HL-60 (cell line): ENCODE measurements around the gene GPC5.

Experiments
- GABPA ChIP-seq: IDR thresholded peaks from 2 replicates; pipeline ENCODE4 v1.6.1; 2012; ENCODE audit warnings: low read depth
- POLR2AphosphoS5 ChIP-seq: IDR thresholded peaks from 2 replicates; pipeline ENCODE4 v1.6.1; 2012; ENCODE audit warnings: low read depth
- SPI1 ChIP-seq: IDR thresholded peaks from 2 replicates; pipeline ENCODE4 v1.6.1; 2012; ENCODE audit warnings: low read depth, mild to moderate bottlenecking, borderline replicate concordance
- TF ChIP-seq, protein P1 (sequence below): IDR thresholded peaks from one replicate; pipeline ENCODE4 v1.5.1; 2011; ENCODE audit warnings: low read length, control low read depth, inconsistent platforms; ENCODE audit not compliant: insufficient read depth
- TF ChIP-seq, protein P2 (sequence below): IDR thresholded peaks from 2 replicates; pipeline ENCODE4 v1.6.1; 2012; ENCODE audit warnings: low read depth; ENCODE audit not compliant: insufficient replicate concordance

DNA sequence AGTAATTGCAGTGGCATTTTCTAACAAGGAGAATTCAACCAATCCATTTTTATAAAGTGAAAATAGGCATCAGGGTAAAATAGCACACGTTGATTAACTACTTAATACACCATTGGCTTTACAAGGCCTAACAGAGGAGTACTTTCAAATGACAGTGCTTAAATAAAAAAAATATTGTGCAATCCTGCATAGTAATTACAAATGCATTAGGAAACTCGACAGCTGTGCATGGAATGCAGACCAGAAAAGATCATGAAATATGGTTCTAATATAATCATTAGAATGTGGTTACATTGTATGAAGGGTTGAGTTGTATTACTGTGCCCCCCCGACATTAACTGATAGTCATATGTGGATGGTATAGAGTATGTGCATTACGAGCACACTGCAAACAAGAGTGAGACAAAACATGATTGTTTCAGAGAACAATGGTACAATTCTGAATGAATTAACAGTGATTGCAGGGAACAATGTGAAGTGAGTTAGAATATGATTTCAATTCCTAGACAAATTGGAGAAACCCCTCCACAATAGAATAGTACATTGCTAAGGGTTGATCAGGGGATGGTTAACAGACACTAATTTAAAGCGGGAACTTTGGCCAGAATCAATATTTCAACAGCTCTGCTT is 270.6 kb downstream of the GPC5 start:
- TF ChIP-seq, protein P1, sequence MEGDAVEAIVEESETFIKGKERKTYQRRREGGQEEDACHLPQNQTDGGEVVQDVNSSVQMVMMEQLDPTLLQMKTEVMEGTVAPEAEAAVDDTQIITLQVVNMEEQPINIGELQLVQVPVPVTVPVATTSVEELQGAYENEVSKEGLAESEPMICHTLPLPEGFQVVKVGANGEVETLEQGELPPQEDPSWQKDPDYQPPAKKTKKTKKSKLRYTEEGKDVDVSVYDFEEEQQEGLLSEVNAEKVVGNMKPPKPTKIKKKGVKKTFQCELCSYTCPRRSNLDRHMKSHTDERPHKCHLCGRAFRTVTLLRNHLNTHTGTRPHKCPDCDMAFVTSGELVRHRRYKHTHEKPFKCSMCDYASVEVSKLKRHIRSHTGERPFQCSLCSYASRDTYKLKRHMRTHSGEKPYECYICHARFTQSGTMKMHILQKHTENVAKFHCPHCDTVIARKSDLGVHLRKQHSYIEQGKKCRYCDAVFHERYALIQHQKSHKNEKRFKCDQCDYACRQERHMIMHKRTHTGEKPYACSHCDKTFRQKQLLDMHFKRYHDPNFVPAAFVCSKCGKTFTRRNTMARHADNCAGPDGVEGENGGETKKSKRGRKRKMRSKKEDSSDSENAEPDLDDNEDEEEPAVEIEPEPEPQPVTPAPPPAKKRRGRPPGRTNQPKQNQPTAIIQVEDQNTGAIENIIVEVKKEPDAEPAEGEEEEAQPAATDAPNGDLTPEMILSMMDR = no peak
- TF ChIP-seq SPI1 (no peak), POLR2AphosphoS5 (no peak), GABPA (no peak)
- TF ChIP-seq, protein P2, sequence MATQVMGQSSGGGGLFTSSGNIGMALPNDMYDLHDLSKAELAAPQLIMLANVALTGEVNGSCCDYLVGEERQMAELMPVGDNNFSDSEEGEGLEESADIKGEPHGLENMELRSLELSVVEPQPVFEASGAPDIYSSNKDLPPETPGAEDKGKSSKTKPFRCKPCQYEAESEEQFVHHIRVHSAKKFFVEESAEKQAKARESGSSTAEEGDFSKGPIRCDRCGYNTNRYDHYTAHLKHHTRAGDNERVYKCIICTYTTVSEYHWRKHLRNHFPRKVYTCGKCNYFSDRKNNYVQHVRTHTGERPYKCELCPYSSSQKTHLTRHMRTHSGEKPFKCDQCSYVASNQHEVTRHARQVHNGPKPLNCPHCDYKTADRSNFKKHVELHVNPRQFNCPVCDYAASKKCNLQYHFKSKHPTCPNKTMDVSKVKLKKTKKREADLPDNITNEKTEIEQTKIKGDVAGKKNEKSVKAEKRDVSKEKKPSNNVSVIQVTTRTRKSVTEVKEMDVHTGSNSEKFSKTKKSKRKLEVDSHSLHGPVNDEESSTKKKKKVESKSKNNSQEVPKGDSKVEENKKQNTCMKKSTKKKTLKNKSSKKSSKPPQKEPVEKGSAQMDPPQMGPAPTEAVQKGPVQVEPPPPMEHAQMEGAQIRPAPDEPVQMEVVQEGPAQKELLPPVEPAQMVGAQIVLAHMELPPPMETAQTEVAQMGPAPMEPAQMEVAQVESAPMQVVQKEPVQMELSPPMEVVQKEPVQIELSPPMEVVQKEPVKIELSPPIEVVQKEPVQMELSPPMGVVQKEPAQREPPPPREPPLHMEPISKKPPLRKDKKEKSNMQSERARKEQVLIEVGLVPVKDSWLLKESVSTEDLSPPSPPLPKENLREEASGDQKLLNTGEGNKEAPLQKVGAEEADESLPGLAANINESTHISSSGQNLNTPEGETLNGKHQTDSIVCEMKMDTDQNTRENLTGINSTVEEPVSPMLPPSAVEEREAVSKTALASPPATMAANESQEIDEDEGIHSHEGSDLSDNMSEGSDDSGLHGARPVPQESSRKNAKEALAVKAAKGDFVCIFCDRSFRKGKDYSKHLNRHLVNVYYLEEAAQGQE = no peak
